Coronary artery (tissue), 2 donors: ENCODE data around the gene SPTAN1.

Experiments
- DNase-seq: peaks from one replicate; pipeline ENCODE4 v3.0.0-alpha.2; 2017; ENCODE audit warnings: low spot score
- H3K27ac ChIP-seq, 2 donors: fragments of 200-600 bp; sonication (generic); one replicate each; pipeline ENCODE4 v1.5.1; 2016 to 2019
- H3K4me3 ChIP-seq: fragments of 200-600 bp; sonication (generic); 2 replicates; pipeline ENCODE4 v1.5.1; 2016; ENCODE audit warnings: mild to moderate bottlenecking, moderate library complexity
- TF ChIP-seq, protein P1 (sequence below): fragments of 200-600 bp; sonication (generic); IDR thresholded peaks from one replicate; pipeline ENCODE4 v1.5.1; 2019; ENCODE audit warnings: antibody characterized with exemption

Gene SPTAN1

DNA sequence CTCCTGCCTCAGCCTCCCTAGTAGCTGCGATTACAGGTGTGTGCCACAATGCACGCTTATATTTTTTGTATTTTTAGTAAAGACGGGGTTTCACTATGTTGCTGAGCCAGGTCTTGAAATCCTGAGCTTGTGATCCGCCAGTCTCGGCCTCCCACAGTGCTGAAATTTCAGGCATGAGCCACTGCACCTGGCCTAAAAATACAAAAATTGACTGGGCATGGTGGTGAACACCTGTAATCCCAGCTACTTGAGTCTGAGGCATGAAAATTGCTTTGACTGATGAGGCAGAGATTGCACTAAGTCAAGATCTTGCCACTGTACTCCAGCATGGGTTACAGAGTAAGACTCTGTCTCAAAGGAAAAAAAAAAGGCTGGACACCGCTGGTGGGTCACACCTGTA is 117.4 kb downstream of the SPTAN1 start:
- Histone ChIP-seq H3K4me3 (no peak overlapping the region), H3K27ac (no peak overlapping the region)
- TF ChIP-seq, protein P1, sequence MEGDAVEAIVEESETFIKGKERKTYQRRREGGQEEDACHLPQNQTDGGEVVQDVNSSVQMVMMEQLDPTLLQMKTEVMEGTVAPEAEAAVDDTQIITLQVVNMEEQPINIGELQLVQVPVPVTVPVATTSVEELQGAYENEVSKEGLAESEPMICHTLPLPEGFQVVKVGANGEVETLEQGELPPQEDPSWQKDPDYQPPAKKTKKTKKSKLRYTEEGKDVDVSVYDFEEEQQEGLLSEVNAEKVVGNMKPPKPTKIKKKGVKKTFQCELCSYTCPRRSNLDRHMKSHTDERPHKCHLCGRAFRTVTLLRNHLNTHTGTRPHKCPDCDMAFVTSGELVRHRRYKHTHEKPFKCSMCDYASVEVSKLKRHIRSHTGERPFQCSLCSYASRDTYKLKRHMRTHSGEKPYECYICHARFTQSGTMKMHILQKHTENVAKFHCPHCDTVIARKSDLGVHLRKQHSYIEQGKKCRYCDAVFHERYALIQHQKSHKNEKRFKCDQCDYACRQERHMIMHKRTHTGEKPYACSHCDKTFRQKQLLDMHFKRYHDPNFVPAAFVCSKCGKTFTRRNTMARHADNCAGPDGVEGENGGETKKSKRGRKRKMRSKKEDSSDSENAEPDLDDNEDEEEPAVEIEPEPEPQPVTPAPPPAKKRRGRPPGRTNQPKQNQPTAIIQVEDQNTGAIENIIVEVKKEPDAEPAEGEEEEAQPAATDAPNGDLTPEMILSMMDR = no peak
- peak; percentile 19 for DNase-seq

DNA sequence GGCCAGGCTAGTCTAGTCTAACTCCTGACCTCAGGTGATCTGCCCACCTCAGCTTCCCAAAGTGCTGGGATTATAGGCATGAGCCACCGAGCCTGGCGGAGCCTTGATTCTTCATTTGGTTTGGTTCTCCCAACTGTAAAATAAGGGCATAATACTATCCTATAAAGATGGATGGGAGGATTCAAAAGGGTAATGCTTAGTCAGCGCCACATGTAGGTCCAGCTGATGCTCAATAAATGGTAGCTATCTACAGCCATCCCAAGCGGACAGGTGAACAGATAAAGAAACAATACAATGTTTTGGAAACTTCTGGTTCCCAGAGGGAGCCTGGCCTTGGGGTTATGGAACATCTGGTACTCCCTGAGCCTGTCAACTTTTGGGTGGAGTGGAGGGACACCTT is 123.0 kb downstream of the SPTAN1 start:
- H3K27ac ChIP-seq = no peak overlapping the region
- DNase-seq = peak; percentile 2
- TF ChIP-seq, protein P1 = no peak
- no peak overlapping the region for H3K4me3 ChIP-seq

DNA sequence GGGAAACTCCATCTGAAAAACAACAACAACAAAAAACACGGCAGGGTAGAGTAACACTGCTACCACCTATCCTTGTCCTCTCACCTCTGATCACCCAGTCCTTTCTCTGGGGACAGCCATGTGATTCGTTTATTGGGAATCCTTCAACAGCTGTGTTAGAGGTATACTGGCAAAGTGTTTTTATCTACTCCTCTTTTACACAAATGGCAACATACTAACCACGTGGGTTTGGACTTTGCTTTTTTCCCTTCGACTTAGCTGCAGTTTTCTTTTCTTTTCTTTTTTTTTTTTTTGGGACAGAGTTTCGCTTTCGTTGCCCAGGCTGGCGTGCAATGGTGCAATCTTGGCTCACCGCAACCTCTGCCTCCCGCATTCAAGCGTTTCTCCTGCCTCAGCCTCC is 125.4 kb downstream of the SPTAN1 start:
- Histone ChIP-seq H3K4me3 (no peak overlapping the region), H3K27ac (no peak overlapping the region)
- DNase-seq = no peak
- TF ChIP-seq, protein P1 = no peak
